Measurements from ENCODE around the gene ADGRV1. TPM values are rescaled to one million over a fixed set of nuclear protein-coding genes. Genes with fewer than 3 reads are reported as not detected.

Gene ADGRV1
- total RNA-seq, 1 experiment from 2014 or later = 64.8 TPM

DNA sequence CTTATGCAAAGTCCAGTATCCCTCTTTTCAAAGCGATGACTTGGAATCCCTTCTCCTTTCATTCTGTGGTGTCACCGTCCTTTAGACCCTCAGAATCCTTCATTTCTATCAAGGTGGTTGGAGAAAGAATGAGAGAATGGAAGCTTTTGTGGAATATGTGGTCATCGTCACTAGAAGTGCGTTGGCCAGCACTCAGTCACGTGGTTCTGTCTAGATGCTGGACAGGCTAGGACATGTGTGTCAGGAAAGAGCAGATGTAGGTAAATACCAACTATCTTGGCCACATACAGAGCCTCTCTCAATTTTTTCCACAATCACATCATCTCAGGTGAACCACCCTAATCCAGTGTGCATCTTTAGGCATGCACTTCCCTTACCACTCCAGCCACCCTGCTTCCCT, 618.5 kb downstream of the ADGRV1 start:
- no peak overlapping the region for H4K8ac ChIP-seq (replicated peaks; ENCODE audit: insufficient read length, low read depth, low read length)
- no peak overlapping the region for H3K18ac ChIP-seq (ENCODE audit: insufficient read length, low read depth, low read length)
- H2AK5ac ChIP-seq (ENCODE audit: insufficient read length, low read length) = no peak overlapping the region
- no peak overlapping the region for H3K4me2 ChIP-seq (ENCODE audit: insufficient read depth, insufficient read length, low read length)
- H3K4me1 ChIP-seq (ENCODE audit: insufficient read depth, low read length) = peaks cover 4% of the 10 kb centered on the region; the same call in 1 of the 2 replicates
- no peak overlapping the region for H4K91ac ChIP-seq (ENCODE audit: insufficient read length, low read depth, low read length)
- H2BK5ac ChIP-seq (ENCODE audit: insufficient read length, low read length) = no peak overlapping the region
- Mint-ChIP-seq H3K36me3 (ENCODE audit: insufficient read depth in 1 of 3, low read depth in 3 of 3) (no peaks in the 10 kb centered on the region), H3K27me3 (ENCODE audit: low read depth) (no peaks in the 10 kb centered on the region), H3K9me3 (peaks cover 0 to 3% of the 10 kb centered on the region in 2 experiments; a peak in 1 of 5 replicates), H3K4me1 (peaks cover 13 to 14% of the 10 kb centered on the region in 2 experiments), H3K4me3 (no peak overlapping the region), H3K27ac (no peak overlapping the region)
- no peak overlapping the region for H3K27ac ChIP-seq (ENCODE audit: insufficient read length, low read depth, low read length)
- H3K79me1 ChIP-seq (ENCODE audit: insufficient read depth, low read depth, low read length, poor library complexity, severe bottlenecking) = no peaks in the 10 kb centered on the region
- no peak overlapping the region for H3T11ph ChIP-seq (ENCODE audit: low read length)
- no peak overlapping the region for H3K4ac ChIP-seq (ENCODE audit: low read depth, low read length)
- H3K9me3 ChIP-seq (ENCODE audit: control insufficient read depth, low read depth, low read length) = no peaks in the 10 kb centered on the region
- no peaks in the 10 kb centered on the region for H3K23me2 ChIP-seq (ENCODE audit: insufficient read length, low read depth, low read length, poor library complexity, severe bottlenecking)
- no peak overlapping the region for H2AFZ ChIP-seq (ENCODE audit: low read length)
- no peak overlapping the region for H2BK15ac ChIP-seq (ENCODE audit: low read depth, low read length)
- TF ChIP-seq, protein P1, sequence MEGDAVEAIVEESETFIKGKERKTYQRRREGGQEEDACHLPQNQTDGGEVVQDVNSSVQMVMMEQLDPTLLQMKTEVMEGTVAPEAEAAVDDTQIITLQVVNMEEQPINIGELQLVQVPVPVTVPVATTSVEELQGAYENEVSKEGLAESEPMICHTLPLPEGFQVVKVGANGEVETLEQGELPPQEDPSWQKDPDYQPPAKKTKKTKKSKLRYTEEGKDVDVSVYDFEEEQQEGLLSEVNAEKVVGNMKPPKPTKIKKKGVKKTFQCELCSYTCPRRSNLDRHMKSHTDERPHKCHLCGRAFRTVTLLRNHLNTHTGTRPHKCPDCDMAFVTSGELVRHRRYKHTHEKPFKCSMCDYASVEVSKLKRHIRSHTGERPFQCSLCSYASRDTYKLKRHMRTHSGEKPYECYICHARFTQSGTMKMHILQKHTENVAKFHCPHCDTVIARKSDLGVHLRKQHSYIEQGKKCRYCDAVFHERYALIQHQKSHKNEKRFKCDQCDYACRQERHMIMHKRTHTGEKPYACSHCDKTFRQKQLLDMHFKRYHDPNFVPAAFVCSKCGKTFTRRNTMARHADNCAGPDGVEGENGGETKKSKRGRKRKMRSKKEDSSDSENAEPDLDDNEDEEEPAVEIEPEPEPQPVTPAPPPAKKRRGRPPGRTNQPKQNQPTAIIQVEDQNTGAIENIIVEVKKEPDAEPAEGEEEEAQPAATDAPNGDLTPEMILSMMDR (conservative IDR thresholded peaks at IDR 0.05) = no peak
- no peak overlapping the region for H3K56ac ChIP-seq (ENCODE audit: insufficient read length, low read depth, low read length)
- no CpG with 5 or more reads among the region's 5 CpGs for WGBS (ENCODE audit: extremely low coverage, insufficient read length, low lambda C conversion rate)
- H3K79me2 ChIP-seq (ENCODE audit: insufficient read depth, low read length) = no peaks in the 10 kb centered on the region
- H3K27me3 ChIP-seq (ENCODE audit: insufficient read depth, low read length) = no peaks in the 10 kb centered on the region
- no peak overlapping the region for H3K9ac ChIP-seq (ENCODE audit: extremely low read depth, insufficient read length, low read length)
- H3K23ac ChIP-seq (ENCODE audit: insufficient read length, low read depth, low read length) = no peak overlapping the region
- no peak overlapping the region for H2BK12ac ChIP-seq (ENCODE audit: insufficient read length, low read depth, low read length)
- no peak for DNase-seq
- no peak overlapping the region for H4K5ac ChIP-seq (ENCODE audit: insufficient read length, low read depth, low read length)
- H2BK120ac ChIP-seq (ENCODE audit: low read depth, low read length, poor library complexity, severe bottlenecking) = no peak overlapping the region
- H4K20me1 ChIP-seq (ENCODE audit: control insufficient read depth, insufficient read depth, insufficient read length) = no peaks in the 10 kb centered on the region
- no peak overlapping the region for H2BK20ac ChIP-seq (ENCODE audit: low read depth, low read length, poor library complexity, severe bottlenecking)
- no peak overlapping the region for H3K14ac ChIP-seq (ENCODE audit: insufficient read depth, low read length)

All from H9 (cell line).